ENCODE measurements around the gene TTLL1.

DNA sequence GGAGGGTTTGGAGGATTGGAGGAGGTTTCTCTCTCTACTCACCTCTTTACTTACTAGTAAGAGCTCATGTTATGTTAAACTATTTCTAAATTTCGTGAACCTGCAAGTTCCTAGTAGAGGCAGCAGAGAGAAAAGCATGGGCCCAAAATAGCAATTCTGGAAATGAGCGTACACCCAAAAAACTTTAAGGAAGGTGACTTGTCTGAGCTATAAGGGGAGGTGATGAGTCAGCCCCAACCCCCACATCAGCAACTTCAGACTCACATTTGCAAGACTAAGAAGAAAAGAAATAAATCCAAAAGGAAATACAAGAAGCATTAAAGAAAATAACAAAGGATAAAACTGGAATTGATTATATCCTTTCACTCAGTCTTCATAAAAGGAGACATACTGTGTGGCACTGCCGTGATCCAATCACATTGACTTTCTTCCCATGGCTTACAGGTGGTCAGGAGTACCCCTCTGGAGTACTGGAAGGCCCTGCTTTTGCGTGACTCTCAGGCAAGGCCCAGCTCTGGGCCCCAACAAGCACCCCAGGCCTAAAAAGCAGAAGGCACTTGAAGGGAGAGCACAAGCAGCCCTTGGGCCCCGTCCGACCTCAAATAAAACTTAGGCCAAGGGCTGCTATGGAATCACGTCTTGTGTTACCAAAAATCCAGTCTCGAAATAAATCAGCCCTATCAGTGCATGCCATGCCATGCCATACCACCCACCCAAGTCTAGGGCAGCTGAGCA, 88.6 kb downstream of the TTLL1 start:
- TF ChIP-seq, protein P1, sequence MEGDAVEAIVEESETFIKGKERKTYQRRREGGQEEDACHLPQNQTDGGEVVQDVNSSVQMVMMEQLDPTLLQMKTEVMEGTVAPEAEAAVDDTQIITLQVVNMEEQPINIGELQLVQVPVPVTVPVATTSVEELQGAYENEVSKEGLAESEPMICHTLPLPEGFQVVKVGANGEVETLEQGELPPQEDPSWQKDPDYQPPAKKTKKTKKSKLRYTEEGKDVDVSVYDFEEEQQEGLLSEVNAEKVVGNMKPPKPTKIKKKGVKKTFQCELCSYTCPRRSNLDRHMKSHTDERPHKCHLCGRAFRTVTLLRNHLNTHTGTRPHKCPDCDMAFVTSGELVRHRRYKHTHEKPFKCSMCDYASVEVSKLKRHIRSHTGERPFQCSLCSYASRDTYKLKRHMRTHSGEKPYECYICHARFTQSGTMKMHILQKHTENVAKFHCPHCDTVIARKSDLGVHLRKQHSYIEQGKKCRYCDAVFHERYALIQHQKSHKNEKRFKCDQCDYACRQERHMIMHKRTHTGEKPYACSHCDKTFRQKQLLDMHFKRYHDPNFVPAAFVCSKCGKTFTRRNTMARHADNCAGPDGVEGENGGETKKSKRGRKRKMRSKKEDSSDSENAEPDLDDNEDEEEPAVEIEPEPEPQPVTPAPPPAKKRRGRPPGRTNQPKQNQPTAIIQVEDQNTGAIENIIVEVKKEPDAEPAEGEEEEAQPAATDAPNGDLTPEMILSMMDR (IDR thresholded peaks at IDR 0.05): no peak
- TF ChIP-seq EP300 (IDR thresholded peaks at IDR 0.05) (no peak), POLR2AphosphoS5 (IDR thresholded peaks at IDR 0.05) (no peak)

All from sigmoid colon (tissue), 4 donors.